ENCODE results near the gene UNC13A. TPM values are rescaled to one million over a fixed set of nuclear protein-coding genes. Genes with fewer than 3 reads are reported as not detected.

Gene UNC13A
- total RNA-seq, 1 experiment from 2014 or later, result 0.28 TPM

- Mint-ChIP-seq H3K36me3 (ENCODE audit: insufficient read depth, unreplicated experiment) (no peaks in the 10 kb centered on the region), H3K27ac (ENCODE audit: unreplicated experiment) (no peak overlapping the region), H3K27me3 (ENCODE audit: unreplicated experiment) (peaks cover 33% of the 10 kb centered on the region), H3K4me1 (ENCODE audit: low read depth, unreplicated experiment) (no peaks in the 10 kb centered on the region), H3K4me3 (ENCODE audit: low read depth, unreplicated experiment) (no peak overlapping the region), H3K9me3 (ENCODE audit: low read depth, unreplicated experiment) (peaks cover 2% of the 10 kb centered on the region)
- CTCF ChIA-PET, result no interaction called here
- TF ChIP-seq CTCF (IDR thresholded peaks at IDR 0.05; ENCODE audit: unreplicated experiment), result no peak
- intact Hi-C loops (cut with micrococcal nuclease; ENCODE audit: unreplicated experiment), result no loop called here
- no TSS peak for BruUV-seq (replicated peaks)
- no peak for DNase-seq
Measured at GRCh38 chr19:17656970-17657369, 31.2 kb downstream of the UNC13A start.

- no peak for DNase-seq
- H3K27ac Mint-ChIP-seq (ENCODE audit: unreplicated experiment), result no peak overlapping the region
- H3K9me3 Mint-ChIP-seq (ENCODE audit: low read depth, unreplicated experiment), result peaks cover 2% of the 10 kb centered on the region
- H3K4me1 Mint-ChIP-seq (ENCODE audit: low read depth, unreplicated experiment), result no peaks in the 10 kb centered on the region
- no peak overlapping the region for H3K4me3 Mint-ChIP-seq (ENCODE audit: low read depth, unreplicated experiment)
- H3K27me3 Mint-ChIP-seq (ENCODE audit: unreplicated experiment), result peaks cover 34% of the 10 kb centered on the region
- TF ChIP-seq CTCF (IDR thresholded peaks at IDR 0.05; ENCODE audit: unreplicated experiment), result no peak
- CTCF ChIA-PET, result interaction anchor here (0.6 kb wide), 1 partner anchor 80 kb away, joined by 5 read pairs; no protein-coding TSS in a partner anchor
- no peaks in the 10 kb centered on the region for H3K36me3 Mint-ChIP-seq (ENCODE audit: insufficient read depth, unreplicated experiment)
- no TSS peak for BruUV-seq (replicated peaks)
- intact Hi-C loops (cut with micrococcal nuclease; ENCODE audit: unreplicated experiment), result no loop called here
Measured at GRCh38 chr19:17655751-17656472, 32.2 kb downstream of the UNC13A start.

GRCh38 chr19:17654993-17655392 lies 33.2 kb downstream of the UNC13A start:
- Mint-ChIP-seq H3K36me3 (ENCODE audit: insufficient read depth, unreplicated experiment) (no peaks in the 10 kb centered on the region), H3K4me1 (ENCODE audit: low read depth, unreplicated experiment) (no peaks in the 10 kb centered on the region), H3K27ac (ENCODE audit: unreplicated experiment) (no peak overlapping the region), H3K4me3 (ENCODE audit: low read depth, unreplicated experiment) (no peak overlapping the region), H3K9me3 (ENCODE audit: low read depth, unreplicated experiment) (peaks cover 2% of the 10 kb centered on the region), H3K27me3 (ENCODE audit: unreplicated experiment) (peaks cover 37% of the 10 kb centered on the region)
- CTCF ChIA-PET, result no interaction called here
- BruUV-seq (replicated peaks), result no TSS peak
- TF ChIP-seq CTCF (IDR thresholded peaks at IDR 0.05; ENCODE audit: unreplicated experiment), result no peak
- DNase-seq, result peak; percentile 17
- intact Hi-C loops (cut with micrococcal nuclease; ENCODE audit: unreplicated experiment), result no loop called here

GRCh38 chr19:17652627-17653026 lies 35.5 kb downstream of the UNC13A start:
- H3K27ac Mint-ChIP-seq (ENCODE audit: unreplicated experiment), result no peak overlapping the region
- no peaks in the 10 kb centered on the region for H3K36me3 Mint-ChIP-seq (ENCODE audit: insufficient read depth, unreplicated experiment)
- CTCF ChIA-PET, result interaction anchor here (0.7 kb wide), 1 partner anchor 8 kb away, joined by 5 read pairs; no protein-coding TSS in a partner anchor
- peaks cover 46% of the 10 kb centered on the region for H3K27me3 Mint-ChIP-seq (ENCODE audit: unreplicated experiment)
- no peak overlapping the region for H3K4me3 Mint-ChIP-seq (ENCODE audit: low read depth, unreplicated experiment)
- H3K4me1 Mint-ChIP-seq (ENCODE audit: low read depth, unreplicated experiment), result no peaks in the 10 kb centered on the region
- intact Hi-C loops (cut with micrococcal nuclease; ENCODE audit: unreplicated experiment), result no loop called here
- H3K9me3 Mint-ChIP-seq (ENCODE audit: low read depth, unreplicated experiment), result peaks cover 2% of the 10 kb centered on the region
- no peak for DNase-seq
- TF ChIP-seq CTCF (IDR thresholded peaks at IDR 0.05; ENCODE audit: unreplicated experiment), result no peak
- no TSS peak for BruUV-seq (replicated peaks)
